ENCODE measurements around the gene GDAP2.

- no peak for TF ChIP-seq CTCF (IDR thresholded peaks at IDR 0.05)
- no peak for TF ChIP-seq POLR2A (IDR thresholded peaks at IDR 0.05)
These were observed 1.1 kb upstream of the GDAP2 start for GRCh38 chr1:117930484-117930883.
